Umbilical cord (tissue), 2 donors: Measurements from ENCODE around the gene CCDC57. TPM values are rescaled to one million over a fixed set of nuclear protein-coding genes. Genes with fewer than 3 reads are reported as not detected.

Source experiments
- DNase-seq: peaks from one replicate; pipeline ENCODE4 v3.0.0-alpha.2; 2015; ENCODE audit warnings: low spot score
- total RNA-seq: library from RNA; depleted of rRNA; stranded (reverse); fragments of >200 nt; gene quantifications from one replicate; pipeline ENCODE4 v1.2.3, GENCODE V29; 2014; ENCODE audit warnings: low replicate concordance; ENCODE audit not compliant: insufficient read depth

The CCDC57 gene
- total RNA-seq, 1 donor from 2014 or later, result 17.1 TPM

- no peak for DNase-seq
Measured at GRCh38 chr17:82083009-82083408, 129.6 kb downstream of the CCDC57 start.

GRCh38 chr17:82082456-82082855 is 130.2 kb downstream of the CCDC57 start:
- DNase-seq, result no peak

- no peak for DNase-seq
Measured at GRCh38 chr17:82081966-82082365, 130.7 kb downstream of the CCDC57 start.

GRCh38 chr17:82081546-82081945 is 131.1 kb downstream of the CCDC57 start:
- no peak for DNase-seq

- DNase-seq, result no peak
Measured at GRCh38 chr17:82080789-82081464, 131.7 kb downstream of the CCDC57 start.

GRCh38 chr17:82080048-82080788 is 132.4 kb downstream of the CCDC57 start:
- DNase-seq, result no peak

- DNase-seq, result no peak
Measured at GRCh38 chr17:82079001-82079677, 133.5 kb downstream of the CCDC57 start.

- DNase-seq, result no peak
Measured at GRCh38 chr17:82078433-82078832, 134.2 kb downstream of the CCDC57 start.

- DNase-seq, result no peak
Measured at GRCh38 chr17:82077617-82078358, 134.9 kb downstream of the CCDC57 start.

- DNase-seq, result no peak
Measured at GRCh38 chr17:82076785-82077591, 135.7 kb downstream of the CCDC57 start.

GRCh38 chr17:82076018-82076784 is 136.4 kb downstream of the CCDC57 start:
- no peak for DNase-seq

- DNase-seq, result no peak
Measured at GRCh38 chr17:82073446-82073845, 139.2 kb downstream of the CCDC57 start.

GRCh38 chr17:82072827-82073226 is 139.8 kb downstream of the CCDC57 start:
- DNase-seq, result no peak

- no peak for DNase-seq
Measured at GRCh38 chr17:82070611-82071010, 142.0 kb downstream of the CCDC57 start.

- peak; percentile 25 for DNase-seq
Measured at GRCh38 chr17:82065638-82066303, 146.9 kb downstream of the CCDC57 start, which contains the start of gene DUS1L. DUS1L (minus strand) TSS chr17:82065804; CDS start chr17:82065059, 745 bp downstream.

GRCh38 chr17:82065193-82065637 is 147.4 kb downstream of the CCDC57 start:
- no peak for DNase-seq

- DNase-seq, result no peak
Measured at GRCh38 chr17:82064433-82065192, 148.0 kb downstream of the CCDC57 start.
